ENCODE results near the gene POLR2C. TPM values are rescaled to one million over a fixed set of nuclear protein-coding genes. Genes with fewer than 3 reads are reported as not detected.

The POLR2C gene
- total and polyA plus RNA-seq, 2 of the 13 experiments (the other 11 are each of a cell fraction or from before 2014, with no cell fraction given), result 104 to 216 TPM

DNA sequence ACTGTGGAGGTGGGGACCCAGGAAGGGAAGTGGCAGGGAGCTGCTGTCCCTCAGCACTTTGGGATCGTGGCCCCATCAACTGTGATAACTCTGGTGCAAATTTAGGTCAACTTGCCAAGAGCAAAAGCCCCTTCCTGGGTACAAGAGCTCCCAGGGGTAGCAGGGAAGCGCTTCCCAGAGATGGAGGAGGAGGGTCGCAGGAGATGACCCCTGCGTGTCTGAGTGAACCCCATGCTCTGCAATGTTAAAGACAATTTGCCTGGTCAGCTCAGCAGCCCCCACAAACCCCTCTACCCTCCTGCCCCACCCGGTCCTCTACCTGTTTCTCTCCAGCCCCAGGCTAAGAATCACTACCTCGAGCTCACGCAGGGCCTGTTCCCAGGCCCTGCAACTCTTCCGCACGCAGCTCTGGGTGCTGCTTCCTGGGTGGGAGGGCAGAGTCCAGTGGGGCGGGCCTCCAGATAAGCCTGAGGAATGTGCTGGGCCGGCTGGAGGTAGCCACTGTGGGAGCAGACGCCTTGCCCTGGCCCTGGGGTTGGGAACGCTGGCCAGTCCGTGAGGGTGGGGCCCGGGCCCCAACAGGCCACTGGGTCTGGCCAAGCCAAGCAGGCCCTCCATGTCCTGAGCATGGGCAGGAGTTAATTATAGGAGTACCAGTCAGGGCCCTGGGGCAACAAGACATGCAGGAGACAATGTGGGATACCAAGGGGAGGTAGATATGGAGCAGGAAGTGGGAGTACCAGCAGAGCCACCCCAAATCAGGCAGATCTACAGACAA, 17.7 kb downstream of the POLR2C start (continued):
- TF ChIP-seq, protein P1, sequence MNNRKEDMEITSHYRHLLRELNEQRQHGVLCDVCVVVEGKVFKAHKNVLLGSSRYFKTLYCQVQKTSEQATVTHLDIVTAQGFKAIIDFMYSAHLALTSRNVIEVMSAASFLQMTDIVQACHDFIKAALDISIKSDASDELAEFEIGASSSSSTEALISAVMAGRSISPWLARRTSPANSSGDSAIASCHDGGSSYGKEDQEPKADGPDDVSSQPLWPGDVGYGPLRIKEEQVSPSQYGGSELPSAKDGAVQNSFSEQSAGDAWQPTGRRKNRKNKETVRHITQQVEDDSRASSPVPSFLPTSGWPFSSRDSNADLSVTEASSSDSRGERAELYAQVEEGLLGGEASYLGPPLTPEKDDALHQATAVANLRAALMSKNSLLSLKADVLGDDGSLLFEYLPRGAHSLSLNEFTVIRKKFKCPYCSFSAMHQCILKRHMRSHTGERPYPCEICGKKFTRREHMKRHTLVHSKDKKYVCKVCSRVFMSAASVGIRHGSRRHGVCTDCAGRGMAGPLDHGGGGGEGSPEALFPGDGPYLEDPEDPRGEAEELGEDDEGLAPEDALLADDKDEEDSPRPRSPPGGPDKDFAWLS (CRISPR knock-in tag; IDR thresholded peaks at IDR 0.05; ENCODE audit: borderline replicate concordance), result no peak; the same call in 1 of the 2 replicates
- TF ChIP-seq, protein P2, sequence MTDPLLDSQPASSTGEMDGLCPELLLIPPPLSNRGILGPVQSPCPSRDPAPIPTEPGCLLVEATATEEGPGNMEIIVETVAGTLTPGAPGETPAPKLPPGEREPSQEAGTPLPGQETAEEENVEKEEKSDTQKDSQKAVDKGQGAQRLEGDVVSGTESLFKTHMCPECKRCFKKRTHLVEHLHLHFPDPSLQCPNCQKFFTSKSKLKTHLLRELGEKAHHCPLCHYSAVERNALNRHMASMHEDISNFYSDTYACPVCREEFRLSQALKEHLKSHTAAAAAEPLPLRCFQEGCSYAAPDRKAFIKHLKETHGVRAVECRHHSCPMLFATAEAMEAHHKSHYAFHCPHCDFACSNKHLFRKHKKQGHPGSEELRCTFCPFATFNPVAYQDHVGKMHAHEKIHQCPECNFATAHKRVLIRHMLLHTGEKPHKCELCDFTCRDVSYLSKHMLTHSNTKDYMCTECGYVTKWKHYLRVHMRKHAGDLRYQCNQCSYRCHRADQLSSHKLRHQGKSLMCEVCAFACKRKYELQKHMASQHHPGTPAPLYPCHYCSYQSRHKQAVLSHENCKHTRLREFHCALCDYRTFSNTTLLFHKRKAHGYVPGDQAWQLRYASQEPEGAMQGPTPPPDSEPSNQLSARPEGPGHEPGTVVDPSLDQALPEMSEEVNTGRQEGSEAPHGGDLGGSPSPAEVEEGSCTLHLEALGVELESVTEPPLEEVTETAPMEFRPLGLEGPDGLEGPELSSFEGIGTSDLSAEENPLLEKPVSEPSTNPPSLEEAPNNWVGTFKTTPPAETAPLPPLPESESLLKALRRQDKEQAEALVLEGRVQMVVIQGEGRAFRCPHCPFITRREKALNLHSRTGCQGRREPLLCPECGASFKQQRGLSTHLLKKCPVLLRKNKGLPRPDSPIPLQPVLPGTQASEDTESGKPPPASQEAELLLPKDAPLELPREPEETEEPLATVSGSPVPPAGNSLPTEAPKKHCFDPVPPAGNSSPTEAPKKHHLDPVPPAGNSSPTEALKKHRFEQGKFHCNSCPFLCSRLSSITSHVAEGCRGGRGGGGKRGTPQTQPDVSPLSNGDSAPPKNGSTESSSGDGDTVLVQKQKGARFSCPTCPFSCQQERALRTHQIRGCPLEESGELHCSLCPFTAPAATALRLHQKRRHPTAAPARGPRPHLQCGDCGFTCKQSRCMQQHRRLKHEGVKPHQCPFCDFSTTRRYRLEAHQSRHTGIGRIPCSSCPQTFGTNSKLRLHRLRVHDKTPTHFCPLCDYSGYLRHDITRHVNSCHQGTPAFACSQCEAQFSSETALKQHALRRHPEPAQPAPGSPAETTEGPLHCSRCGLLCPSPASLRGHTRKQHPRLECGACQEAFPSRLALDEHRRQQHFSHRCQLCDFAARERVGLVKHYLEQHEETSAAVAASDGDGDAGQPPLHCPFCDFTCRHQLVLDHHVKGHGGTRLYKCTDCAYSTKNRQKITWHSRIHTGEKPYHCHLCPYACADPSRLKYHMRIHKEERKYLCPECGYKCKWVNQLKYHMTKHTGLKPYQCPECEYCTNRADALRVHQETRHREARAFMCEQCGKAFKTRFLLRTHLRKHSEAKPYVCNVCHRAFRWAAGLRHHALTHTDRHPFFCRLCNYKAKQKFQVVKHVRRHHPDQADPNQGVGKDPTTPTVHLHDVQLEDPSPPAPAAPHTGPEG (CRISPR knock-in tag; IDR thresholded peaks at IDR 0.05), result no peak
- TF ChIP-seq SRSF9 (IDR thresholded peaks at IDR 0.05; ENCODE audit: borderline replicate concordance, insufficient read depth, low read depth, low read length, poor library complexity, severe bottlenecking), result no peak
- peak; percentile 79 for TF ChIP-seq GATAD2A (CRISPR knock-in tag; IDR thresholded peaks at IDR 0.05)
- TF ChIP-seq ZFY (CRISPR knock-in tag; IDR thresholded peaks at IDR 0.05), result peak; percentile 92
